ENCODE data around the gene SEPTIN3. TPM values are rescaled to one million over a fixed set of nuclear protein-coding genes. Genes with fewer than 3 reads are reported as not detected.

Gene SEPTIN3
- total and polyA plus RNA-seq, 9 of the 15 experiments (the other 6 are each of a cell fraction or from before 2014, with no cell fraction given), result 0.06 TPM; not detected in 8

DNA sequence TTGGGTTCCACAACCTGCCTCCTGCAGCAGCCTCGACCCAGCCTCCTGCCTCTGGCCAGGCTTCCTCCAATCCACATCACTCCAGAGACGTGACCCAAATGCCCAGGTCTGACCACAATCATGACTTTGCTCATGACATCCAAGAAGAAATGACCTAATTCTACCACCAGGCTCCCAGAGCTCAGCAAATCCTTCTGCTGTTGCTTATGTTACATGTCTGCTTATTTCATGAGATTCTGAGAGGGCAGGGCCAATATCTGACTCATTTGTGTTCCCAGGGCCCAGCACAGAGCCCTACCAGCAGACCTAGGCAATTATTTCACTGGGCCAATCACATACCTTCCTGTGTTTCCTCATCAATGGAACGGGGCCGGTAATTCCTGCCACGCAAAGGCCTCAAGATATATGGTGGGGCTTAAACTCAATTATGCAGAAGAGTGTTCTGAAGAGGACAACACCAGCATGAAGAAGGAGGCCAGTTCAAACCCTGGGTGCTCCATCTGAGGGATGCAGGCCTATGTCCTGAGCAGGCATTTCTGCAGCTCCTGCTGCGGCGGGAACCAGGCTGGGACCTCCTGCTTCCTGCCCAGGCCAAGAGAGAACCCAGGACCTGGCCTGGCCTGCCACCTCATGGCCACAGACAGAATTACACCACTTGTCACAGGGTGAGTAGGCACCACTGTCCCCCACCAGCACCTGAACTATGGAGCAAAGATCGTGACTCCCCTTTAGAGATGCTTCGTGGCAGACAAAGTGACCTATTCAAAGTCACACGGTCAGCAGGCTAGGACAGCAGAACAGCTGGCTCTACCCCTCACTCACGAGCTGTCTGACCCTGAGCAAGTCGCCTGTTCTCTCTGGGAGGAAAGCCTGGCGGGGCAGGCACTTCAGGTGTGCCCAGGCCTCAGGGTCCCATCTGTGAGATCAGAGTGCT lies 28.1 kb upstream of the SEPTIN3 start:
- peak overlapping the region; percentile 1; the same call in 1 of the 2 replicates for H3K4me2 ChIP-seq (ENCODE audit: insufficient read depth, low read length)
- CTCF ChIA-PET (ENCODE audit: low intra/inter-chr PET ratio), result interaction anchor here (0.6 to 3.5 kb wide), 6 partner anchors 118 to 275 kb away, joined by 3 to 29 read pairs (median 7); partner anchors contain the start of gene SNU13
- FAIRE-seq (peak; percentile 89), ATAC-seq (peak; percentile 90), DNase-seq (ENCODE audit: extremely low read depth in 1 of 4, low spot score in 3 of 4) (peak; percentile 58 to 79 (median 65))
- intact Hi-C loops (cut with micrococcal nuclease), result loop anchor here (1.0 to 5.0 kb wide), 2 partner anchors 119 to 244 kb away; no protein-coding TSS in a partner anchor
- POLR2A ChIA-PET, result interaction anchor here (0.6 to 1.0 kb wide), 4 partner anchors 15 to 558 kb away, joined by 3 to 5 read pairs (median 4); partner anchors contain the start of genes NDUFA6 and TNFRSF13C
- peak overlapping the region in 1 of 2 experiments; percentile 14; a peak in 1 of 4 replicates for H3K9ac ChIP-seq (ENCODE audit: insufficient read depth in 1 of 2, low read depth in 2 of 2, low read length in 2 of 2)
- 59% methylated on average over 13 of the region's 13 CpGs for WGBS (ENCODE audit: insufficient coverage, low coverage, missing lambda C conversion rate)
- no peaks in the 10 kb centered on the region for H3K27me3 ChIP-seq (ENCODE audit: control insufficient read depth in 2 of 2, insufficient read depth in 2 of 2, low read length in 2 of 2)
- no peaks in the 10 kb centered on the region for H3K9me3 ChIP-seq (replicated peaks; ENCODE audit: control insufficient read depth, insufficient read depth, low read depth, low read length)
- in situ Hi-C loops (cut with MboI), result loop anchor here (5.0 kb wide), 1 partner anchor 244 kb away; the partner anchor contains the start of gene MEI1
- H2AFZ ChIP-seq (ENCODE audit: low read depth, low read length), result no peak overlapping the region
- peaks cover 73% of the 10 kb centered on the region for H3K36me3 ChIP-seq (ENCODE audit: control insufficient read depth, insufficient read depth, low read length)
- no TSS peak for BruUV-seq (replicated peaks)
- no peak overlapping the region for H3K4me3 ChIP-seq
- H3K79me2 ChIP-seq (ENCODE audit: control insufficient read depth, insufficient read depth, low read length), result peaks cover 23% of the 10 kb centered on the region
- H3K4me1 ChIP-seq (replicated peaks in 1 of 2; ENCODE audit: control insufficient read depth in 2 of 2, insufficient read depth in 2 of 2, low read length in 2 of 2), result peaks cover 3 to 16% of the 10 kb centered on the region in 2 experiments; a peak in 3 of 5 replicates
- no peaks in the 10 kb centered on the region for H3K9me1 ChIP-seq (ENCODE audit: control insufficient read depth, insufficient read depth, low read length)
- H4K20me1 ChIP-seq (replicated peaks; ENCODE audit: control insufficient read depth, insufficient read depth, low read length), result peaks cover 15% of the 10 kb centered on the region; the same call in 1 of the 2 replicates
- H3K27ac ChIP-seq (ENCODE audit: extremely low read depth, low read depth, low read length), result peak overlapping the region; percentile 30; the same call in 2 of the 3 replicates
- TF ChIP-seq, protein P1, sequence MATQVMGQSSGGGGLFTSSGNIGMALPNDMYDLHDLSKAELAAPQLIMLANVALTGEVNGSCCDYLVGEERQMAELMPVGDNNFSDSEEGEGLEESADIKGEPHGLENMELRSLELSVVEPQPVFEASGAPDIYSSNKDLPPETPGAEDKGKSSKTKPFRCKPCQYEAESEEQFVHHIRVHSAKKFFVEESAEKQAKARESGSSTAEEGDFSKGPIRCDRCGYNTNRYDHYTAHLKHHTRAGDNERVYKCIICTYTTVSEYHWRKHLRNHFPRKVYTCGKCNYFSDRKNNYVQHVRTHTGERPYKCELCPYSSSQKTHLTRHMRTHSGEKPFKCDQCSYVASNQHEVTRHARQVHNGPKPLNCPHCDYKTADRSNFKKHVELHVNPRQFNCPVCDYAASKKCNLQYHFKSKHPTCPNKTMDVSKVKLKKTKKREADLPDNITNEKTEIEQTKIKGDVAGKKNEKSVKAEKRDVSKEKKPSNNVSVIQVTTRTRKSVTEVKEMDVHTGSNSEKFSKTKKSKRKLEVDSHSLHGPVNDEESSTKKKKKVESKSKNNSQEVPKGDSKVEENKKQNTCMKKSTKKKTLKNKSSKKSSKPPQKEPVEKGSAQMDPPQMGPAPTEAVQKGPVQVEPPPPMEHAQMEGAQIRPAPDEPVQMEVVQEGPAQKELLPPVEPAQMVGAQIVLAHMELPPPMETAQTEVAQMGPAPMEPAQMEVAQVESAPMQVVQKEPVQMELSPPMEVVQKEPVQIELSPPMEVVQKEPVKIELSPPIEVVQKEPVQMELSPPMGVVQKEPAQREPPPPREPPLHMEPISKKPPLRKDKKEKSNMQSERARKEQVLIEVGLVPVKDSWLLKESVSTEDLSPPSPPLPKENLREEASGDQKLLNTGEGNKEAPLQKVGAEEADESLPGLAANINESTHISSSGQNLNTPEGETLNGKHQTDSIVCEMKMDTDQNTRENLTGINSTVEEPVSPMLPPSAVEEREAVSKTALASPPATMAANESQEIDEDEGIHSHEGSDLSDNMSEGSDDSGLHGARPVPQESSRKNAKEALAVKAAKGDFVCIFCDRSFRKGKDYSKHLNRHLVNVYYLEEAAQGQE (IDR thresholded peaks at IDR 0.05; ENCODE audit: borderline replicate concordance), result peak; percentile 72; the same call in 1 of the 2 replicates
- TF ChIP-seq, protein P1 (CRISPR knock-in tag; IDR thresholded peaks at IDR 0.05; ENCODE audit: low read depth), result no peak
- TF ChIP-seq CC2D1A (IDR thresholded peaks at IDR 0.05), result peak; percentile 32; the same call in 1 of the 2 replicates
- no peak for TF ChIP-seq RFX5 (IDR thresholded peaks at IDR 0.05; ENCODE audit: low read depth, low read length)
- TF ChIP-seq, protein P2, sequence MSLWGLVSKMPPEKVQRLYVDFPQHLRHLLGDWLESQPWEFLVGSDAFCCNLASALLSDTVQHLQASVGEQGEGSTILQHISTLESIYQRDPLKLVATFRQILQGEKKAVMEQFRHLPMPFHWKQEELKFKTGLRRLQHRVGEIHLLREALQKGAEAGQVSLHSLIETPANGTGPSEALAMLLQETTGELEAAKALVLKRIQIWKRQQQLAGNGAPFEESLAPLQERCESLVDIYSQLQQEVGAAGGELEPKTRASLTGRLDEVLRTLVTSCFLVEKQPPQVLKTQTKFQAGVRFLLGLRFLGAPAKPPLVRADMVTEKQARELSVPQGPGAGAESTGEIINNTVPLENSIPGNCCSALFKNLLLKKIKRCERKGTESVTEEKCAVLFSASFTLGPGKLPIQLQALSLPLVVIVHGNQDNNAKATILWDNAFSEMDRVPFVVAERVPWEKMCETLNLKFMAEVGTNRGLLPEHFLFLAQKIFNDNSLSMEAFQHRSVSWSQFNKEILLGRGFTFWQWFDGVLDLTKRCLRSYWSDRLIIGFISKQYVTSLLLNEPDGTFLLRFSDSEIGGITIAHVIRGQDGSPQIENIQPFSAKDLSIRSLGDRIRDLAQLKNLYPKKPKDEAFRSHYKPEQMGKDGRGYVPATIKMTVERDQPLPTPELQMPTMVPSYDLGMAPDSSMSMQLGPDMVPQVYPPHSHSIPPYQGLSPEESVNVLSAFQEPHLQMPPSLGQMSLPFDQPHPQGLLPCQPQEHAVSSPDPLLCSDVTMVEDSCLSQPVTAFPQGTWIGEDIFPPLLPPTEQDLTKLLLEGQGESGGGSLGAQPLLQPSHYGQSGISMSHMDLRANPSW (CRISPR knock-in tag; IDR thresholded peaks at IDR 0.05), result no peak
- TF ChIP-seq ZFP1 (CRISPR knock-in tag; IDR thresholded peaks at IDR 0.05), result no peak
- TF ChIP-seq EGR1 (conservative IDR thresholded peaks at IDR 0.05), result no peak
- TF ChIP-seq, protein P3, sequence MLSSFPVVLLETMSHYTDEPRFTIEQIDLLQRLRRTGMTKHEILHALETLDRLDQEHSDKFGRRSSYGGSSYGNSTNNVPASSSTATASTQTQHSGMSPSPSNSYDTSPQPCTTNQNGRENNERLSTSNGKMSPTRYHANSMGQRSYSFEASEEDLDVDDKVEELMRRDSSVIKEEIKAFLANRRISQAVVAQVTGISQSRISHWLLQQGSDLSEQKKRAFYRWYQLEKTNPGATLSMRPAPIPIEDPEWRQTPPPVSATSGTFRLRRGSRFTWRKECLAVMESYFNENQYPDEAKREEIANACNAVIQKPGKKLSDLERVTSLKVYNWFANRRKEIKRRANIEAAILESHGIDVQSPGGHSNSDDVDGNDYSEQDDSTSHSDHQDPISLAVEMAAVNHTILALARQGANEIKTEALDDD (IDR thresholded peaks at IDR 0.05), result no peak
